GM18505 (cell line): ENCODE measurements around the gene PLEKHG5.

Experiments
- ATAC-seq: cut with Tn5 transposase; IDR thresholded peaks from one replicate; pipeline ENCODE4 v1.9.1; 2021; ENCODE audit not compliant: unreplicated experiment
- POLR2A ChIP-seq: IDR thresholded peaks from 4 replicates; pipeline ENCODE4 v1.6.1; 2011; ENCODE audit warnings: borderline replicate concordance; ENCODE audit not compliant: insufficient read depth, insufficient read length; ENCODE audit errors: extremely low read depth

The PLEKHG5 gene

GRCh38 chr1:6506210-6507036 lies 15.0 kb upstream of the PLEKHG5 start:
- TF ChIP-seq POLR2A: no peak

GRCh38 chr1:6505367-6506209 lies 14.1 kb upstream of the PLEKHG5 start:
- ATAC-seq: no peak
- no peak for TF ChIP-seq POLR2A

More at GRCh38 chr1:6506210-6507036, 15.0 kb upstream of the PLEKHG5 start:
- no peak for ATAC-seq

- TF ChIP-seq POLR2A: no peak
- ATAC-seq: no peak
Measured at GRCh38 chr1:6504887-6505286, 13.4 kb upstream of the PLEKHG5 start.

- ATAC-seq: no peak
- TF ChIP-seq POLR2A: no peak
Measured at GRCh38 chr1:6503884-6504602, 12.6 kb upstream of the PLEKHG5 start.

GRCh38 chr1:6502000-6502891 lies 10.8 kb upstream of the PLEKHG5 start:
- no peak for ATAC-seq
- no peak for TF ChIP-seq POLR2A

- no peak for ATAC-seq
- TF ChIP-seq POLR2A: no peak
Measured at GRCh38 chr1:6501279-6501813, 9.9 kb upstream of the PLEKHG5 start.

GRCh38 chr1:6500544-6501278 lies 9.2 kb upstream of the PLEKHG5 start:
- no peak for ATAC-seq
- no peak for TF ChIP-seq POLR2A

- no peak for TF ChIP-seq POLR2A
- no peak for ATAC-seq
Measured at GRCh38 chr1:6499296-6499695, 7.8 kb upstream of the PLEKHG5 start.

GRCh38 chr1:6498576-6499111 lies 7.2 kb upstream of the PLEKHG5 start:
- ATAC-seq: no peak
- TF ChIP-seq POLR2A: no peak

- no peak for ATAC-seq
- TF ChIP-seq POLR2A: no peak
Measured at GRCh38 chr1:6497867-6498575, 6.6 kb upstream of the PLEKHG5 start.
